Right lobe of liver (tissue), 4 donors: Measurements from ENCODE around the gene IFNA6.

Source experiments
- CTCF ChIP-seq, 4 donors: fragments of 200-600 bp in 3 of 4; fragments of 450-650 bp in 1 of 4; IDR thresholded peaks; one replicate each; pipeline versions ENCODE4 v1.5.1 to v1.8.0; 2016 to 2022; ENCODE audit warnings: antibody characterized with exemption in 4 of 4, mild to moderate bottlenecking in 2 of 4
- POLR2A ChIP-seq: fragments of 450-650 bp; IDR thresholded peaks from one replicate; pipeline ENCODE4 v1.6.1; 2017; ENCODE audit warnings: antibody characterized with exemption, mild to moderate bottlenecking
- donor health status: DM: no; HTN: no; CAD: no.
- donor health status: DM: no; HTN: no; CAD: no.
- donor health status: DM: no; HTN: yes; CAD: no.

GRCh38 chr9:21350787-21351186 is at the start of gene IFNA6:
- TF ChIP-seq CTCF (IDR thresholded peaks at IDR 0.05) (no peak), POLR2A (no peak)
